ENCODE data around the gene MRPL55. TPM values are rescaled to one million over a fixed set of nuclear protein-coding genes. Genes with fewer than 3 reads are reported as not detected.
"Not testable (repeated sequence)": the region's sequence is repeated elsewhere in the genome, so short reads cannot be mapped to it uniquely, and the experiment has no call there.

Gene MRPL55
- total RNA-seq, 2 donors from 2014 or later, result 36.1 to 36.7 TPM

GRCh38 chr1:228125185-228125584, 16.1 kb upstream of the MRPL55 start:
- peaks cover 13% of the 10 kb centered on the region for H3K27me3 Mint-ChIP-seq (ENCODE audit: low read depth)
- ATAC-seq (replicated peaks in 1 of 2) (no peak), DNase-seq (no peak)

GRCh38 chr1:228123505-228123904, 14.4 kb upstream of the MRPL55 start:
- H3K4me1 Mint-ChIP-seq (ENCODE audit: low read depth), result peaks cover 14% of the 10 kb centered on the region
- DNase-seq, result no peak
- no peaks in the 10 kb centered on the region for H3K9me3 Mint-ChIP-seq
- ATAC-seq (replicated peaks in 1 of 2), result no peak
- H3K4me3 Mint-ChIP-seq, result no peak overlapping the region
- peaks cover 13% of the 10 kb centered on the region for H3K27me3 Mint-ChIP-seq (ENCODE audit: low read depth)
- H3K36me3 Mint-ChIP-seq (ENCODE audit: insufficient read depth in 2 of 2), result no peaks in the 10 kb centered on the region
- H3K27ac Mint-ChIP-seq, result no peak overlapping the region

More at GRCh38 chr1:228125185-228125584, 16.1 kb upstream of the MRPL55 start:
- Mint-ChIP-seq H3K9me3 (no peaks in the 10 kb centered on the region), H3K27ac (no peak overlapping the region), H3K36me3 (ENCODE audit: insufficient read depth in 2 of 2) (no peaks in the 10 kb centered on the region), H3K4me3 (no peak overlapping the region), H3K4me1 (ENCODE audit: low read depth) (peaks cover 9% of the 10 kb centered on the region)

GRCh38 chr1:228122921-228123441, 13.9 kb upstream of the MRPL55 start:
- Mint-ChIP-seq H3K4me1 (ENCODE audit: low read depth) (peaks cover 14% of the 10 kb centered on the region), H3K27ac (no peak overlapping the region), H3K36me3 (ENCODE audit: insufficient read depth in 2 of 2) (peaks cover 0 to 2% of the 10 kb centered on the region in 2 donors), H3K4me3 (no peak overlapping the region), H3K27me3 (ENCODE audit: low read depth) (peaks cover 13% of the 10 kb centered on the region), H3K9me3 (peaks cover 2% of the 10 kb centered on the region in 2 donors)
- ATAC-seq (replicated peaks in 1 of 2) (no peak), DNase-seq (no peak)

- peaks cover 3 to 4% of the 10 kb centered on the region in 2 donors for H3K9me3 Mint-ChIP-seq
- H3K36me3 Mint-ChIP-seq (ENCODE audit: insufficient read depth in 2 of 2), result peaks cover 0 to 5% of the 10 kb centered on the region in 2 donors
- no peak for DNase-seq
- no peak overlapping the region for H3K27ac Mint-ChIP-seq
- peaks cover 7% of the 10 kb centered on the region for H3K27me3 Mint-ChIP-seq (ENCODE audit: low read depth)
- peaks cover 14% of the 10 kb centered on the region for H3K4me1 Mint-ChIP-seq (ENCODE audit: low read depth)
- peak overlapping the region; percentile 51 to 63 for H3K4me3 Mint-ChIP-seq
- peak; percentile 51 to 56 for ATAC-seq (replicated peaks in 1 of 2)
These were observed 11.9 kb upstream of the MRPL55 start for GRCh38 chr1:228120857-228121489.

- Mint-ChIP-seq H3K4me3 (peak overlapping the region; percentile 51 to 63), H3K27ac (no peak overlapping the region), H3K27me3 (ENCODE audit: low read depth) (peaks cover 7% of the 10 kb centered on the region), H3K4me1 (ENCODE audit: low read depth) (peaks cover 14% of the 10 kb centered on the region), H3K9me3 (peaks cover 3 to 4% of the 10 kb centered on the region in 2 donors), H3K36me3 (ENCODE audit: insufficient read depth in 2 of 2) (peaks cover 0 to 5% of the 10 kb centered on the region in 2 donors)
- DNase-seq (no peak), ATAC-seq (replicated peaks in 1 of 2) (no peak)
These were observed 11.3 kb upstream of the MRPL55 start for GRCh38 chr1:228120351-228120750.

GRCh38 chr1:228118040-228118439, 8.9 kb upstream of the MRPL55 start:
- H3K4me1 Mint-ChIP-seq (ENCODE audit: low read depth), result peaks cover 14% of the 10 kb centered on the region
- H3K4me3 Mint-ChIP-seq, result no peak overlapping the region
- H3K36me3 Mint-ChIP-seq (ENCODE audit: insufficient read depth in 2 of 2), result peaks cover 0 to 5% of the 10 kb centered on the region in 2 donors
- no peak overlapping the region for H3K27ac Mint-ChIP-seq
- DNase-seq (no peak), ATAC-seq (replicated peaks in 1 of 2) (no peak)
- H3K27me3 Mint-ChIP-seq (ENCODE audit: low read depth), result peaks cover 7% of the 10 kb centered on the region
- peaks cover 3 to 4% of the 10 kb centered on the region in 2 donors for H3K9me3 Mint-ChIP-seq

- H3K4me3 Mint-ChIP-seq, result no peak overlapping the region
- DNase-seq (no peak), ATAC-seq (replicated peaks in 1 of 2) (no peak)
- H3K27ac Mint-ChIP-seq, result no peak overlapping the region
- H3K4me1 Mint-ChIP-seq (ENCODE audit: low read depth), result peaks cover 14% of the 10 kb centered on the region
- peaks cover 0 to 5% of the 10 kb centered on the region in 2 donors for H3K36me3 Mint-ChIP-seq (ENCODE audit: insufficient read depth in 2 of 2)
- H3K27me3 Mint-ChIP-seq (ENCODE audit: low read depth), result peaks cover 2% of the 10 kb centered on the region
- peaks cover 3 to 4% of the 10 kb centered on the region in 2 donors for H3K9me3 Mint-ChIP-seq
These were observed 8.2 kb upstream of the MRPL55 start for GRCh38 chr1:228117335-228117734.

GRCh38 chr1:228114827-228115226, 5.7 kb upstream of the MRPL55 start:
- H3K27me3 Mint-ChIP-seq (ENCODE audit: low read depth), result no peaks in the 10 kb centered on the region
- H3K4me3 Mint-ChIP-seq, result no peak overlapping the region
- H3K9me3 Mint-ChIP-seq, result peaks cover 3 to 4% of the 10 kb centered on the region in 2 donors
- DNase-seq (no peak), ATAC-seq (replicated peaks in 1 of 2) (no peak)
- H3K4me1 Mint-ChIP-seq (ENCODE audit: low read depth), result peaks cover 14% of the 10 kb centered on the region
- H3K27ac Mint-ChIP-seq, result no peak overlapping the region
- H3K36me3 Mint-ChIP-seq (ENCODE audit: insufficient read depth in 2 of 2), result peaks cover 0 to 6% of the 10 kb centered on the region in 2 donors

GRCh38 chr1:228112617-228113016, 3.5 kb upstream of the MRPL55 start:
- H3K27ac Mint-ChIP-seq, result no peak overlapping the region
- peaks cover 0 to 1% of the 10 kb centered on the region in 2 donors for H3K9me3 Mint-ChIP-seq
- H3K36me3 Mint-ChIP-seq (ENCODE audit: insufficient read depth in 2 of 2), result peaks cover 0 to 3% of the 10 kb centered on the region in 2 donors
- peaks cover 27% of the 10 kb centered on the region for H3K4me1 Mint-ChIP-seq (ENCODE audit: low read depth)
- no peak for ATAC-seq (replicated peaks in 1 of 2)
- no peak for DNase-seq
- H3K27me3 Mint-ChIP-seq (ENCODE audit: low read depth), result no peaks in the 10 kb centered on the region
- H3K4me3 Mint-ChIP-seq, result no peak overlapping the region

- Mint-ChIP-seq H3K27me3 (ENCODE audit: low read depth) (no peaks in the 10 kb centered on the region), H3K27ac (no peak overlapping the region), H3K9me3 (peaks cover 0 to 1% of the 10 kb centered on the region in 2 donors), H3K4me3 (no peak overlapping the region), H3K36me3 (ENCODE audit: insufficient read depth in 2 of 2) (peaks cover 0 to 3% of the 10 kb centered on the region in 2 donors), H3K4me1 (ENCODE audit: low read depth) (peaks cover 29% of the 10 kb centered on the region)
- ATAC-seq (replicated peaks in 1 of 2), result no peak
- DNase-seq, result no peak
These were observed 3.1 kb upstream of the MRPL55 start for GRCh38 chr1:228112167-228112566.

GRCh38 chr1:228111315-228111714, 2.2 kb upstream of the MRPL55 start:
- H3K9me3 Mint-ChIP-seq; ATAC-seq (replicated peaks in 1 of 2); H3K27me3 Mint-ChIP-seq (ENCODE audit: low read depth); DNase-seq; H3K27ac Mint-ChIP-seq; H3K4me3 Mint-ChIP-seq; H3K36me3 Mint-ChIP-seq (ENCODE audit: insufficient read depth in 2 of 2): not testable (repeated sequence)
- H3K4me1 Mint-ChIP-seq (ENCODE audit: low read depth), result peaks cover 33% of the 10 kb centered on the region

- H3K27ac Mint-ChIP-seq, result no peak overlapping the region
- no peaks in the 10 kb centered on the region for H3K9me3 Mint-ChIP-seq
- peaks cover 0 to 2% of the 10 kb centered on the region in 2 donors for H3K36me3 Mint-ChIP-seq (ENCODE audit: insufficient read depth in 2 of 2)
- H3K4me3 Mint-ChIP-seq, result peak overlapping the region in 1 of 2 donors; percentile 93
- peaks cover 33% of the 10 kb centered on the region for H3K4me1 Mint-ChIP-seq (ENCODE audit: low read depth)
- no peaks in the 10 kb centered on the region for H3K27me3 Mint-ChIP-seq (ENCODE audit: low read depth)
- ATAC-seq (replicated peaks in 1 of 2) (no peak), DNase-seq (no peak)
These were observed 1.5 kb upstream of the MRPL55 start for GRCh38 chr1:228110556-228110955.

- no peaks in the 10 kb centered on the region for H3K27me3 Mint-ChIP-seq (ENCODE audit: low read depth)
- peak overlapping the region; percentile 93 to 94 for H3K4me3 Mint-ChIP-seq
- peaks cover 33% of the 10 kb centered on the region for H3K4me1 Mint-ChIP-seq (ENCODE audit: low read depth)
- ATAC-seq (replicated peaks in 1 of 2) (no peak), DNase-seq (no peak)
- peak overlapping the region; percentile 95 for H3K27ac Mint-ChIP-seq
- peaks cover 0 to 2% of the 10 kb centered on the region in 2 donors for H3K36me3 Mint-ChIP-seq (ENCODE audit: insufficient read depth in 2 of 2)
- H3K9me3 Mint-ChIP-seq, result no peaks in the 10 kb centered on the region
These were observed 926 bp upstream of the MRPL55 start for GRCh38 chr1:228109962-228110488.
